ENCODE data around the gene ZNF581. TPM values are rescaled to one million over a fixed set of nuclear protein-coding genes. Genes with fewer than 3 reads are reported as not detected.

The ZNF581 gene
- polyA plus RNA-seq, 1 donor from 2014 or later = 15.3 TPM

DNA sequence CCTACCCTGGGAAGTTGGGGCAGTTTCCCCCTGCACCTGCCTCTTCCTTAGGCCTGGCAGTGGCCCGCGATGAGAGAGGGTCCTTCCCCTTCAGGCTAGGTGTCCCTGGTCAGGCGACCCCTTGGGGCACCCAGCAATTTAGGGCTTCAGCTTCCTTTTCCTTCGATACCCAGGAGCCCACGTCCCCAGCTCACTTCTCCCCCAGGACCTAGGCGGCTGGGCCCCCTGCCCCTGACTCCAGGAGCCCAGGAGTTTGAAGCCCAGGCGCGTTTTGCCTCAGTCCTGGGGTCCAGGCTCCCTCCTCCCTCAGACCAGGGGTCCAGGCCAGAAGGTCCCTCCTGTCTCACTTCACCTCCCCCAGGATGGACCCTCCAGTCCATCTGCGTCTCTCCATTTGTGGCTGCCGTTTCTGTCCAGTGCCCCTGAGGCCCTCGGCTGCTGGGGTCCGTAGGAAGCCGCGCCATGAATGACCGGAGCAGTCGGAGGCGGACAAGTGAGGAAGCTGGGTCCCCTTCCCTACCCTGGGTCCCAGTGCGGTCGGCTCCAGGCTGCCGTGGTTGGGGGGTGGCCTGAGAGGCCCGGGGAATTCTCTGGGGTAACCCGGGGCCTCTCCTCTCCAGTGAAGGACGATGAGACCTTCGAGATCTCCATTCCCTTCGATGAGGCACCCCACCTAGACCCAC lies 5.3 kb downstream of the ZNF581 start:
- Histone ChIP-seq H3K36me3 (ENCODE audit: insufficient read depth, low read length) (no peaks in the 10 kb centered on the region), H3K4me3 (ENCODE audit: low read length) (peak overlapping the region; percentile 94), H3K4me2 (ENCODE audit: low read length) (peak overlapping the region; percentile 92), H3F3A (ENCODE audit: insufficient read depth, low read length, poor library complexity, severe bottlenecking) (no peaks in the 10 kb centered on the region), H3K9me2 (ENCODE audit: insufficient read depth, low read length) (no peaks in the 10 kb centered on the region), H3K27ac (ENCODE audit: low read length) (peak overlapping the region; percentile 76), H3K9me3 (ENCODE audit: low read length) (no peaks in the 10 kb centered on the region), H3K27me3 (ENCODE audit: insufficient read depth, low read depth, low read length) (no peaks in the 10 kb centered on the region), H4K20me1 (ENCODE audit: insufficient read depth) (no peaks in the 10 kb centered on the region), H3K79me2 (replicated peaks; ENCODE audit: insufficient read depth, low read length) (peaks cover 13% of the 10 kb centered on the region), H2AFZ (ENCODE audit: low read depth, low read length) (no peak overlapping the region), H3K9ac (ENCODE audit: low read length) (peak overlapping the region; percentile 89)
- TF ChIP-seq, protein P1, sequence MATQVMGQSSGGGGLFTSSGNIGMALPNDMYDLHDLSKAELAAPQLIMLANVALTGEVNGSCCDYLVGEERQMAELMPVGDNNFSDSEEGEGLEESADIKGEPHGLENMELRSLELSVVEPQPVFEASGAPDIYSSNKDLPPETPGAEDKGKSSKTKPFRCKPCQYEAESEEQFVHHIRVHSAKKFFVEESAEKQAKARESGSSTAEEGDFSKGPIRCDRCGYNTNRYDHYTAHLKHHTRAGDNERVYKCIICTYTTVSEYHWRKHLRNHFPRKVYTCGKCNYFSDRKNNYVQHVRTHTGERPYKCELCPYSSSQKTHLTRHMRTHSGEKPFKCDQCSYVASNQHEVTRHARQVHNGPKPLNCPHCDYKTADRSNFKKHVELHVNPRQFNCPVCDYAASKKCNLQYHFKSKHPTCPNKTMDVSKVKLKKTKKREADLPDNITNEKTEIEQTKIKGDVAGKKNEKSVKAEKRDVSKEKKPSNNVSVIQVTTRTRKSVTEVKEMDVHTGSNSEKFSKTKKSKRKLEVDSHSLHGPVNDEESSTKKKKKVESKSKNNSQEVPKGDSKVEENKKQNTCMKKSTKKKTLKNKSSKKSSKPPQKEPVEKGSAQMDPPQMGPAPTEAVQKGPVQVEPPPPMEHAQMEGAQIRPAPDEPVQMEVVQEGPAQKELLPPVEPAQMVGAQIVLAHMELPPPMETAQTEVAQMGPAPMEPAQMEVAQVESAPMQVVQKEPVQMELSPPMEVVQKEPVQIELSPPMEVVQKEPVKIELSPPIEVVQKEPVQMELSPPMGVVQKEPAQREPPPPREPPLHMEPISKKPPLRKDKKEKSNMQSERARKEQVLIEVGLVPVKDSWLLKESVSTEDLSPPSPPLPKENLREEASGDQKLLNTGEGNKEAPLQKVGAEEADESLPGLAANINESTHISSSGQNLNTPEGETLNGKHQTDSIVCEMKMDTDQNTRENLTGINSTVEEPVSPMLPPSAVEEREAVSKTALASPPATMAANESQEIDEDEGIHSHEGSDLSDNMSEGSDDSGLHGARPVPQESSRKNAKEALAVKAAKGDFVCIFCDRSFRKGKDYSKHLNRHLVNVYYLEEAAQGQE (IDR thresholded peaks at IDR 0.05; ENCODE audit: borderline replicate concordance) = no peak
- no peak for TF ChIP-seq POLR2AphosphoS5 (IDR thresholded peaks at IDR 0.05)
- TF ChIP-seq TAF1 (IDR thresholded peaks at IDR 0.05; ENCODE audit: low read depth) = no peak
- no peak for TF ChIP-seq MXI1 (conservative IDR thresholded peaks at IDR 0.05; ENCODE audit: poor library complexity, severe bottlenecking)
- TF ChIP-seq, protein P2, sequence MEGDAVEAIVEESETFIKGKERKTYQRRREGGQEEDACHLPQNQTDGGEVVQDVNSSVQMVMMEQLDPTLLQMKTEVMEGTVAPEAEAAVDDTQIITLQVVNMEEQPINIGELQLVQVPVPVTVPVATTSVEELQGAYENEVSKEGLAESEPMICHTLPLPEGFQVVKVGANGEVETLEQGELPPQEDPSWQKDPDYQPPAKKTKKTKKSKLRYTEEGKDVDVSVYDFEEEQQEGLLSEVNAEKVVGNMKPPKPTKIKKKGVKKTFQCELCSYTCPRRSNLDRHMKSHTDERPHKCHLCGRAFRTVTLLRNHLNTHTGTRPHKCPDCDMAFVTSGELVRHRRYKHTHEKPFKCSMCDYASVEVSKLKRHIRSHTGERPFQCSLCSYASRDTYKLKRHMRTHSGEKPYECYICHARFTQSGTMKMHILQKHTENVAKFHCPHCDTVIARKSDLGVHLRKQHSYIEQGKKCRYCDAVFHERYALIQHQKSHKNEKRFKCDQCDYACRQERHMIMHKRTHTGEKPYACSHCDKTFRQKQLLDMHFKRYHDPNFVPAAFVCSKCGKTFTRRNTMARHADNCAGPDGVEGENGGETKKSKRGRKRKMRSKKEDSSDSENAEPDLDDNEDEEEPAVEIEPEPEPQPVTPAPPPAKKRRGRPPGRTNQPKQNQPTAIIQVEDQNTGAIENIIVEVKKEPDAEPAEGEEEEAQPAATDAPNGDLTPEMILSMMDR (IDR thresholded peaks at IDR 0.05; ENCODE audit: poor library complexity, severe bottlenecking) = no peak
- no peak for TF ChIP-seq RAD21 (conservative IDR thresholded peaks at IDR 0.05)
- no peak for TF ChIP-seq EP300 (conservative IDR thresholded peaks at IDR 0.05; ENCODE audit: poor library complexity, severe bottlenecking)
- no peak for TF ChIP-seq SMC3 (conservative IDR thresholded peaks at IDR 0.05; ENCODE audit: poor library complexity)
- no peak for TF ChIP-seq EZH2 (IDR thresholded peaks at IDR 0.05; ENCODE audit: borderline replicate concordance, insufficient read depth, low read length, poor library complexity, severe bottlenecking)

DNA sequence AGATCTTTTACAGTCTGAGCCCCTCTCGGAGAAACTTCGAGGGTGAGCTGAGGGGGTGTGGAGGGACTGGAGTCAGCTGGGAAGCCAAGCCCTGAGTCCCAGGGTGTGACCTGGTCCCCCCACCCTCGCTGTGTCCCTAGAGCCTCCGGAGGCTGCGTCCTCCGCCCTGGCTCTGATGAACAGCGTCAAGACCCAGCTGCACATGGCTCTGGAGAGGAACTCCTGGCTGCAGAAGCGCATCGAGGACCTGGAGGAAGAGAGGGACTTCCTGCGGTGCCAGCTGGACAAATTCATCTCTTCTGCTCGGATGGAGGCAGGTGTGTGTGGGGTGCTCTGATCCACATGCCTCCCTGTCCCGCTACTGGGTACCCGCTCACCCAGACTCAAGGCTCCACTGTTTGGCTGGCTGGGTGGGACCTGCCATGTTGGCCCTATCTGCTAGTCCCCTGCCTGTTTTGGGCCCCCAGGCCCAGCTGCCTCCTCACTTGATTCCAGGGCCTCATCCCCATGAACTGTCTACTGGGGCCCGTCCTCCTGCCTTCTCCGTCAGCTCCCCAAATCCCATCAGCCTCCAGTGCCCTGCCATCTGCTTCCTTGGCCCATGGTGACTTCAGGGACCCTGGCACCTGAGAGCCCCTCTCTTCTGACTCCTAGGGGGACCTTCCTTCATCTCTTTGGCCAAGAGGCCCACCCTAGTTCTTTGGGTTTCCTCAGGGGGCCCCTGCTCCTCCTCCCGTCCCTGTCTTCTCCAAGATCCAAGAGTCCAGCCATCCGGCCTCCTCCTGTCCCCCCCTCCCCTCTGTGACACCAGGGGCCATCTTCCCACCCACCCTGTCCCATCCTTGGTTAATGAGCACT lies 6.0 kb downstream of the ZNF581 start:
- Histone ChIP-seq H2AFZ (ENCODE audit: low read depth, low read length) (no peak overlapping the region), H3K9me3 (ENCODE audit: low read length) (no peaks in the 10 kb centered on the region), H3K9ac (ENCODE audit: low read length) (peak overlapping the region; percentile 89), H3K4me2 (ENCODE audit: low read length) (peak overlapping the region; percentile 92), H3K27ac (ENCODE audit: low read length) (no peak overlapping the region), H3K79me2 (replicated peaks; ENCODE audit: insufficient read depth, low read length) (peaks cover 8% of the 10 kb centered on the region), H3K4me3 (ENCODE audit: low read length) (peak overlapping the region; percentile 94), H3K36me3 (ENCODE audit: insufficient read depth, low read length) (no peaks in the 10 kb centered on the region), H3K9me2 (ENCODE audit: insufficient read depth, low read length) (no peaks in the 10 kb centered on the region), H3K27me3 (ENCODE audit: insufficient read depth, low read depth, low read length) (no peaks in the 10 kb centered on the region), H4K20me1 (ENCODE audit: insufficient read depth) (no peaks in the 10 kb centered on the region), H3F3A (ENCODE audit: insufficient read depth, low read length, poor library complexity, severe bottlenecking) (no peaks in the 10 kb centered on the region)
- no peak for TF ChIP-seq EP300 (conservative IDR thresholded peaks at IDR 0.05; ENCODE audit: poor library complexity, severe bottlenecking)
- TF ChIP-seq, protein P2 (IDR thresholded peaks at IDR 0.05; ENCODE audit: poor library complexity, severe bottlenecking) = no peak
